GM18502 (cell line): ENCODE measurements around the gene MSANTD4.
"Not testable (repeated sequence)": the region's sequence is repeated elsewhere in the genome, so short reads cannot be mapped to it uniquely, and the experiment has no call there.

ENCODE experiments used
- ATAC-seq: cut with Tn5 transposase; IDR thresholded peaks from one replicate; pipeline ENCODE4 v1.9.1; 2021; ENCODE audit warnings: mild to moderate bottlenecking; ENCODE audit not compliant: unreplicated experiment, poor library complexity

Gene MSANTD4

DNA sequence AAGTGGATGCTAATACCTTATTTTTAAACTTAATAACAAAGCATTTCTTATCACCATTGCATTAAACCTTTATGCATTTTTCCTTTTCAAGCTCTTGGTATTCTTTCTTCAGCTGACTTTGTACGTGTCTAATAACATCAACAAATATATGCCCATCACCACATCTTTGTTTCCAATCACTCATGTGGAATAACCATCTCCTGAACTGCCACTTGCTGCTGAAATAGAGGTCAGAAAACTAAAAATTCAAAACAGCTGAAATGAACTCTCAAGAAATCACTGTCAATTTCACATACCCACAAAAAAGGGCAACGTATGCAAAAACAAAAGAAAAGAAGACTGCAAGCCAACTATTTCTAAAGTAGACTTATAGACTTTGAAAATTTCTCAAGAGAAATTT is 7.4 kb downstream of the MSANTD4 start:
- no peak for ATAC-seq

DNA sequence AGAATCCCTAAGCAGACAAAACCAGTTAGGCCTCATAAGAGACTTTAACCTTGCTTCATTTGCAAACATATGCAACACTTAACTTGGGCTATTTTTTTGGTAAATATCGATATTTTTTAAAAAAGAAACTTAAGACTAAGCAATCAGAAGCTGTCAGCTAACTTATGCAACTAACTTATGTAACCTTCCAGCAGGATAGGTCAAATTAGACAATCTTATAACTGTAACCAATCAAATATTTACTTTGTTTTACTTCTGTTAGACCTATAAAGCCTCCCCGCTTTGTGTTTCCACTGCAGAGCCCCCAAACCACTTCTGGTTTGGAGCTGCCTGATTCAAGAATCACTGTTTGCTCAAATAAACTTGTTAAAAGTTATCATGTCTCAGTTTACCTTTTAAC is 8.0 kb downstream of the MSANTD4 start:
- ATAC-seq, result no peak

DNA sequence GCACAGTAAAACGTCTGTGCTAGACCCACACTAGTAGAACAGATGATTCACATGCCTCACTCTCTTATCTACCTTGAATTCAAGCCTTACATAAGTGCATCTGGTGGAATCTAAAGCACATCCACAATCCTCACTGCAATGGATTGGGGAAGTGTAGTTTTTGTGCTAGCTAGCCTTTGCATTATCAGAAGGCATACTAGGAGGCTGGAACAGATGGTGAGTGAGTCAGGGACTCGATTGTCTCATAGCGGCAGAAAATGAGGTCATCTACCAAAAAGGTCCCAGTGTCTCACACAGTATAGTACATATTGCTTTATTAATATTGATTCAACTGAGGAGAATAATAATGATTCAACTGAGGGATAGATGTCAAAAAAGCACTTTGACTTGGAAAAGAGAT is 9.3 kb downstream of the MSANTD4 start:
- no peak for ATAC-seq

DNA sequence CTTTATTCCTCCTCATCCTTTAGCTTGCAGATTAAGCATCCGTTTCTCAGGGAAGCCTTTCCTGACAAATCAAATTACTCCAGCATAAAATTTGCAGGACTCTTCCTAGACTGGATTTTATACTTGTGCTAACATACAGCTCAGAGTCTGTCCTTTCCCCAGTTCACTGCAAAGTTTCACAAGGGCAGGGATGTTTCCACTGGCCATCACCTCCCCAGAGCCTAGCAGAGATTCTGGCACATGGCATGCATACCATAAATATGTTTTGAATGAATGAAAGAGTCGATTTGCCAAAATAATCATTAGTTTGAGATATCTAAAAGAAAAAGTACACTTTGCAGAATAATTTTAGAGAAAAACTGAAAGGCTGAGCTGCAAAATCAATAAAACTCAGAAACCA is 10.6 kb downstream of the MSANTD4 start:
- ATAC-seq, result no peak

DNA sequence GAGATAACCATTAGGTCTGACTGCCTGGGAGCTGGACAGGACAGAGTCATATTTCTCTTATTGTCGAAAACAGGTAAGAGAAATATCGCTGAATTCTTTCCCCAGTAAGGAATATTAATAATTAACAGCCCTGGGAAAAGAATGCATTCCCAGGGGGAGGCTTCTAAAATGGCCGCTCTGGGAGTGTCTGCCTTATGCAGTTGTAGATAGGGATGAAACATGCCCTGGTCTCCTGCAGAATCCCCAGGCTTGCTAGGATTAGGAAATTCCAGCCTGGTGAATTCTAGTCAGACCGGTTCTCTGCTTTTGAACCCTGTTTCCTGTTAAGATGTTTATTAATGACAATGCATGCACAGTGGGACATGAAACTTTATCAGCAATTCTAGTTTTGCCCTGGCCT is 18.9 kb downstream of the MSANTD4 start:
- not testable (repeated sequence) for ATAC-seq

DNA sequence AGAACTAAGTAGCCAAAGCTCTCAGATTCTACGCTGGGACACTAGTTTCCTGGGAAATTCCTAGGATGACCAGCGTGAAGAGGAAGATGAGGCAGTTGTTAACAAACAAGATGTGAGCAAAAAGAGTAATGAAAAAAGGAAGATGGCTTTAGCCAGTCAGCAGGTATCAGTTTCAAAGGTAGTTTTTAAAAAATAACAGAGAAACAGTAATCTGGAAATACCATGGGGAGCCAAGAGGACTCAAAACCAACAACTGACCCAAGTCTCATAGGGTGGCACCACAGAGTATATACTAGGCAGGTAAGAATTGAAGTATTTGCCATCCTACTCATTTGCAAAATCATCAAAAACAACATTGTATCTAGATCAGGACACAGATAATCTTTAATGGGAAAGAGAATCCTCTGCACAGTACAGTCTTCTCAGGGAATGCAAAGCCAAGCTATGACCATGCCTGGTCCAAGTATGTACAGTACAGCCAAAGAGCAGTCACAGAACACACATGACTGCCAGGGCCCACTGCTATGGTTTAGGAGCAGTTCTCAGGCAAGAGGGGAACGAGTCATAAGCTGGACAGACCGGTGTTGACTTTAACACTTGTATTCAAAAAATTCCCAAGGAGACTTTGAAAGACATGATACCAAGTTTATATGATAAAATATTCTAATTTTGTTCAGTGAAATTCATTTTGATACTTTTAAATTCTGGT is 20.6 kb downstream of the MSANTD4 start:
- peak; percentile 57 for ATAC-seq

DNA sequence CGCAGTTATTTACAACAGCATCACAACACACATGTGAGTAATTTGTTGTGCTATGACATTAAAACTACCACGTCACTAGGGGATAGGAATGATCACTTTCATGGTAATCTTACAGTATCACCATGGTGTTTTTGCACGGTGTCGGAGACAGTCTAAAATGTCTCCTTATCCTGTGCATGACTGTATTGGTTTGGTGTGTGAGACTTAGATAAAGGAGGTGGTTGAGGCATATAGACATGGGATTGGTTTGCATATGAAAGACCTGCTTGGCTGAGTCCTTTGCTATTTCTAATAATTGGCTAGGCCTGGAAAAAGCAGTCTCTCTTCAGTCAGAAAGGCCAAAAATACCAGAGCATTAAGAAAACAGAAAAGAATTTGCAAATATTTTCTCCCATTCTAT is 30.2 kb downstream of the MSANTD4 start:
- ATAC-seq, result no peak

DNA sequence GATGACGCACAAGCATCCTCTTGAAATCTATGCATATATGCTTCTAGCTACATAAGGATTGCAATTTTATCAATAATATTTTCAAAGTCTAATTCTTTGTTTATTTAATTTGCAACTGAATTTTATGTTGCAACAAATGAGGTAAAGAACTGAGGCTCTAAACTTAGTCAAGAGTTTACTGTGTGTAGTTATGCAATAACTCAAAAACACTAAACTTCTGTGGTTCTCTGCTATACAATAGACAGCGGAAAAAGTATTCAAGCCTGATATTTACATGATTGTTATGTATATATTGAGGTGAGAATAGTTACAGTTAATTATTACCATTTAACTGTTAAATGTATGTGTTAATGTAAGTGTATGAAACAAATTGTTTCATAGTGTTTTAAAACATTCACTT is 32.9 kb downstream of the MSANTD4 start:
- no peak for ATAC-seq

DNA sequence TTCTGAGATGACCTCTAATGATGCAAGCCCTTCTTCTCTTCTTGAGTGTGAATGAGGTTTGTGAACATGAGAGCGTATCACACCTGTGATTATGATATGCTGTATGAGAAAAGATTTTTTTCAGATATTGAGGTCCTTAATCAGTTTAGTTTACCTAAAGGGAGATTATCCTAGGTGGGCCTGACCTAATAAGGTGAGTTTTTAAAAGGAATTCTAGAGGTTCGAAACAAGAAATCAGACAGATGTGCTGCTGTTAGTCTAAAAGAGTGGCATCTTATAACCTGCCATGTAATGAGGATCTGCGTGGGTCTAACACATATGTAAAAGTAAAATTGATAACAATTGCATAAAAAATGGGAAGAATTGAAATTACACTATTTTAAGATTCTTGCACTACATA is 33.8 kb downstream of the MSANTD4 start:
- no peak for ATAC-seq

DNA sequence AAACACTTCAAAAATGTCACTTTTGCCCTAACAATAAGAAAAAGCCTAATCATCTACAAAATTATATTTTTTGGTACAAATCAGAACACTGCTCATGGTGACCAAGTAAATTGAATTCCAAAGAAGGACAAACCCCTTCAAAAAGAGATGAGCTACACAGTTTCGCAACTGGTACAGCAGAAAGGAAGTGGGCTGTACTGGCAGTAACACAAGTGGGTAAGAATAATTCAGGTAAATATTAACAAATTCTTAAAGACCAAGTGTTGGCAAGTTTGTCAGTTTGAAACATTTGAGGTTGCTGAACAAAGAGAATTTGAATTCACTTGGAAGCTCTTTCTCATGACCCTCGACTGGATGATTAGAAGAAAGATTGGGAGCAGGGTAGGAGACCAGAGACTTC is 35.5 kb downstream of the MSANTD4 start:
- ATAC-seq, result no peak

DNA sequence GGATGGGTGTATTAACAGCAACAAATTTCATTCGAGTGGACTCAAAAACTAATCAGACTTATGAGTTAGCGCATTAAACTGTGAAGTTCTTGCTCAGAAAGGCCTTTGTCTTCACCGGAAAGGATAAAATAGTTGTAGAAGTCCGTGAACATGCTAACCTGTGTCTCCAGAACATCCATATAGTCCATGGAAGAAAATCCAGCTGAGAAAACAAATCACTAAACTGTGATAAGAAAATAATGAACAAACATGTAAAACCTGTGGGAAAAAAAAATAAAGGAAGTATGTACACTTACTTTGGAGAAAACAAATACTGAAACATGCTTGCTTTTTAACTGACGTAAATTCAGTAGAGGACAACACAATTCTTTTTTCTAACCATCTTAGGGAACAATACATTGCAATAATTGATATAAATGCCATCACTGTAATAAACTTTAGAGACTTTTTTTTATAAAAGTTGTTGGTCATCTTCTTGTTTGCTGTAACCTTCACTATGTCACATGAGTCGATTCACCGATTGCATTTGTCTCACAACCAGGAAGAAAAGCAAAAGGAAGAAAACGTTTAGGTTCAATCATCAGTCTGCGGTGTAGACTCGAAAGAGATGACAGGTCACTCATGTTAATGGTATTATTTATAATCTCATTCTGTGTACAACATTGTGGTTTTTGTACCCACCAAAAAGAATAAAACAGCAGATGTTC is 41.9 kb downstream of the MSANTD4 start:
- ATAC-seq, result no peak

DNA sequence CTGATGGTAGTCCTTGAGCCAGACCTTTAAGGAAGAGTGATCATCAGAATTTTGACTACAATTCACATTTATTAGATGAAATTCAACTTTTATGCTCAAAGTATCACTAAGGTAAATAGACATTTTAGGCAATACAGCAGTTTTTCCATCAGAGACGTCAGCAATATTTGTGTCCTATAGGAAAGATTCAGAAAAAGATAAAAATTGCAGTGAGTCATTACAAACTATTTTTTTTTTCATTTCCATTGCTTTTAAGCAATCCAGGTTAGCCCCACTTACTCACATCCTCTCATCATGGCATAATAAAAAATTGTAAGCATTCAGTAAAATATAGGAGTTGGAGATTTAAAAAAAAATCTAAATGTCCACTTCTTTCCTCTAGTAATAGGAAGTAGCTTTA is 46.9 kb downstream of the MSANTD4 start:
- no peak for ATAC-seq

DNA sequence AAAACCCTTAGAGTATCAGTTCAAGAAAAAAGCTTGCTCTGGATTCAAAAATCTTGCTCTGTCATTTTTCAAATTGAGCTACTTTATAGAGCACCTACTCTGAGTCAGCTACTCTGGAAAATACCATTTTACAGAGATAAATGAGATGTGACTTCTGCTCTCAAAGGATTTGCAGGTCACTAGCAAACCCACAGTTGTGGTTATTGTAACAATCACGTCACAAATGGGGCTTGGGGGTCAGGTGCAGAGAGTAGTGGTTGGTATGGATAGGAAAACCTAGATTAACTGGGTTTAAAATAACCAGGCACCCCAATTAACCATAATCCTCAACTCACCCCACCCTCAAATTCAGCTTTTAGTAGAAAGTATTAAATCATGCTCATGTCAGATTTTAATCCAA is 52.3 kb downstream of the MSANTD4 start:
- no peak for ATAC-seq

DNA sequence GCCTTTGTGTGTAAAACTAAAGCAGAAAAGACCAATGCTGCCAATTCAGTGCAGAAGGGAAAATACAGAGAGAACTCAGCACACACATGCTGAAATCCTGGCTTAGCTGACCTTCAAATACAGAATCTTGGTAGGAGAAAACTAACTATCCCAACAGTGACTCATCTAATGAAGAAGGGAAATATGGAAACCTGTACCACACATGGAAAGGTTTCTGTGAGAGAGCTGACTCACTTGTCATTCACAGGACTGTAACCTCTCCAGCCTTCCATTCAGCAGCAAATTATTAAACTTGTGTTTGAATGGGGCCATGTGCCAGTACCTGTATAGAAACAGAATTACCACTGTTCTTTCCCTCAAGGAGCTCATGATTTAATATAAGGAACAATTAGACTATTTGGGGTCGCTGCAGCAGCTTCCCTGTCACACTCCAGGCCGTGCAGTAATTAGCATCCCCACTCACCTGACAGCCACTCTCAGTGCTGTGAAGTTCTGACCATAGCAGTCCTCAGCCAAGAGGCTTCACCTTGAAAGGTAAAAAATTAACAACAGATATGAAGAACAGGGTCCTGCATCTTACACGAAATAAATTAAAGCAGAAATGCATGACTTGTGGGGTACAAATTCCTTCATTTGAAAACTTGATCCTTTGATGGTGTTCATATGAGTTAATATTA is 53.9 kb downstream of the MSANTD4 start:
- ATAC-seq, result no peak

DNA sequence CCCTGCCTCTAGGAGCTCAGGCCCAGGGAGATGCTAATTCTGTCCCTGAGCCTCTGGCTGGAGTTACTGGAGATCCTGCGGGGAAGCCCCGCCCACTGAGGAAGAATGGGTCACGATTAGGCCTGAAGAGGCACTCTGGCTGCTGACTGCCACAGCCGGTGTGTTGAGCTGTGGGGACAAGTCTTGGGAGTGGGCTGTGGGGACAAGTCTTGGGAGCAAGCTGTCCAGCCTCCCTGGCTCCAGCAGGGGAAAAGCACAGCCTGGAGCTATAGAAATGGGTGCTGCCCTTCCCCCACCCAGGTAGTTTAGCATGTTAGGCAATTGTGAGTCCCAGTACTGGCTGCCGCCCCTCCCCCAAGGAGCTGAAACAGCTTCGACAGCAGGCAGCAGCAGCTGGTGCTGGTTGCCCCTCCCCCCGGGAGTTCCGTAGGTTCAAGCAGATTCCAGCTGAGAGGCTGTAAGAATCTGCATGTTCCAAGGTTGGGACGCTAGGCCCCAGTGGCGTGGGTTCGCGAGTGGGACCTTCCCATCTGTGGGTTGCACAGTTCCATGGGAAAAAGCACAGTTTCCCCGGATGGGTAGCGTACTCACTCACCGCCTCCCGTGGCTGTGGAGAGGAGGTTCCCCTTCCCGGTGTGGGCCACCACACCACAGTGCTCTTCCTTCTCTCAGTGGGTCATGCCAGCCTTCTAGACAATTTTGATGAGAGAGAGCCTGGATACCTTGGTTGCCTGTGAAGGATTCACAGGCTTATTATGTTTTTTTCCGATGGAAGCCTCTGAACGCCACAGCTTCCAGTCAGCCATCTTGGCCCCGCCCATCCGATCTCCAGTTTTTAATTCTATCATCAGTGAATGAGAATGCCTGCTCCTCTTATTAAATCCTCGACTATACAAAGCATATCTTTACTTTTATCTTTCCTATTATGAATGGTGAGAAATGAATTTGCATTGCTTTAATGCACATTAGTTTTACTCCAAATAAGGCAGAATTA is 61.5 kb downstream of the MSANTD4 start:
- no peak for ATAC-seq
